PC-9 (cell line): Measurements from ENCODE around the gene NLN. TPM values are rescaled to one million over a fixed set of nuclear protein-coding genes. Genes with fewer than 3 reads are reported as not detected.

Experiments
- BruUV-seq: library from RNA; stranded (reverse); fragments of 400-500 nt; replicated peaks from 2 replicates; lab custom pipeline; 2021; lab: Mats Ljungman, UMichigan
- CTCF ChIA-PET: fragments of 300-600 bp; sonication (Branson Sonifier 250); formaldehyde crosslinking; loops from one replicate; lab custom pipeline; 2022; ENCODE audit warnings: antibody characterized with exemption; lab: Charles Lee
- POLR2A ChIA-PET: fragments of 300-600 bp; sonication (Branson Sonifier 250); formaldehyde crosslinking; loops from one replicate; lab custom pipeline; 2022; ENCODE audit warnings: antibody characterized with exemption; ENCODE audit not compliant: unreplicated experiment; lab: Charles Lee
- DNase-seq, 2 experiments: peaks; one replicate each; pipeline versions ENCODE4 v3.0.0 to v3.0.0-alpha.2; 2015 to 2022; ENCODE audit warnings: mixed read lengths in 1 of 2
- H2AFZ ChIP-seq: fragments of 200-600 bp; sonication (generic); 2 replicates; pipeline ENCODE4 v1.8.1; 2017; ENCODE audit warnings: antibody characterized with exemption
- H3F3A ChIP-seq: fragments of 200-600 bp; sonication (generic); 2 replicates; pipeline ENCODE4 v1.8.1; 2017; ENCODE audit warnings: antibody characterized with exemption, mild to moderate bottlenecking, low read depth; ENCODE audit not compliant: insufficient read depth
- H3K27ac ChIP-seq: fragments of 200-600 bp; sonication (generic); 2 replicates; pipeline ENCODE4 v1.6.1; 2016; ENCODE audit warnings: mixed run types
- H3K27me3 ChIP-seq: fragments of 200-600 bp; sonication (generic); 2 replicates; pipeline ENCODE4 v1.6.1; 2016; ENCODE audit warnings: low read depth, mixed run types; ENCODE audit not compliant: insufficient read depth
- H3K36me3 ChIP-seq: fragments of 200-600 bp; sonication (generic); 2 replicates; pipeline ENCODE4 v1.6.1; 2016; ENCODE audit warnings: low read depth, mixed run types
- H3K4me1 ChIP-seq: fragments of 200-600 bp; sonication (generic); replicated peaks from 2 replicates; pipeline ENCODE4 v1.6.1; 2016; ENCODE audit warnings: mixed run types; ENCODE audit not compliant: insufficient read depth
- H3K4me2 ChIP-seq: fragments of 200-600 bp; sonication (generic); 2 replicates; pipeline ENCODE4 v1.6.1; 2017; ENCODE audit warnings: mixed run types
- H3K4me3 ChIP-seq: fragments of 200-600 bp; sonication (generic); 2 replicates; pipeline ENCODE4 v1.6.1; 2016; ENCODE audit warnings: mixed run types
- H3K79me2 ChIP-seq: fragments of 200-600 bp; sonication (generic); 2 replicates; pipeline ENCODE4 v1.6.1; 2017; ENCODE audit warnings: low read depth, mixed run types
- H3K9me2 ChIP-seq: fragments of 200-600 bp; sonication (generic); 2 replicates; pipeline ENCODE4 v1.8.1; 2017; ENCODE audit warnings: mild to moderate bottlenecking; ENCODE audit not compliant: insufficient read depth
- H3K9me3 ChIP-seq: fragments of 200-600 bp; sonication (generic); 2 replicates; pipeline ENCODE4 v1.8.1; 2016; ENCODE audit warnings: low read depth; ENCODE audit not compliant: insufficient read depth
- H4K20me1 ChIP-seq: fragments of 200-600 bp; sonication (generic); 2 replicates; pipeline ENCODE4 v1.8.1; 2017; ENCODE audit not compliant: insufficient read depth
- EZH2 ChIP-seq: fragments of 200-600 bp; sonication (generic); IDR thresholded peaks from 2 replicates; pipeline ENCODE4 v1.8.0; 2017; ENCODE audit warnings: antibody characterized with exemption, low read depth
- intact Hi-C: fragments of 100-400 bp; cut with micrococcal nuclease; formaldehyde crosslinking; loops from one replicate; pipeline ENCODE4 v1.10.0; 2022; ENCODE audit not compliant: unreplicated experiment
- total RNA-seq: library from RNA; stranded (reverse); gene quantifications from 2 replicates; pipeline ENCODE4 v1.2.3, GENCODE V29; 2021
- TF ChIP-seq, protein P1 (sequence below): fragments of 200-600 bp; sonication (generic); conservative IDR thresholded peaks from 2 replicates; pipeline ENCODE4 v1.6.1; 2017; ENCODE audit warnings: mixed run types, antibody characterized with exemption, mild to moderate bottlenecking, moderate library complexity

Gene NLN
- total RNA-seq, 1 experiment from 2014 or later = 56.7 TPM

- Histone ChIP-seq H3F3A (no peaks in the 10 kb centered on the region; the same call in 1 of the 2 replicates), H3K9me2 (no peaks in the 10 kb centered on the region), H3K4me2 (no peak overlapping the region), H2AFZ (no peak overlapping the region), H3K27me3 (no peaks in the 10 kb centered on the region), H3K36me3 (no peaks in the 10 kb centered on the region), H3K4me3 (no peak overlapping the region), H3K27ac (no peak overlapping the region), H3K79me2 (no peaks in the 10 kb centered on the region; the same call in 1 of the 2 replicates), H3K9me3 (no peaks in the 10 kb centered on the region), H3K4me1 (no peaks in the 10 kb centered on the region), H4K20me1 (no peaks in the 10 kb centered on the region)
- peak in 1 of 2 experiments; percentile 67 for DNase-seq
- TF ChIP-seq EZH2 = no peak
- TF ChIP-seq, protein P1, sequence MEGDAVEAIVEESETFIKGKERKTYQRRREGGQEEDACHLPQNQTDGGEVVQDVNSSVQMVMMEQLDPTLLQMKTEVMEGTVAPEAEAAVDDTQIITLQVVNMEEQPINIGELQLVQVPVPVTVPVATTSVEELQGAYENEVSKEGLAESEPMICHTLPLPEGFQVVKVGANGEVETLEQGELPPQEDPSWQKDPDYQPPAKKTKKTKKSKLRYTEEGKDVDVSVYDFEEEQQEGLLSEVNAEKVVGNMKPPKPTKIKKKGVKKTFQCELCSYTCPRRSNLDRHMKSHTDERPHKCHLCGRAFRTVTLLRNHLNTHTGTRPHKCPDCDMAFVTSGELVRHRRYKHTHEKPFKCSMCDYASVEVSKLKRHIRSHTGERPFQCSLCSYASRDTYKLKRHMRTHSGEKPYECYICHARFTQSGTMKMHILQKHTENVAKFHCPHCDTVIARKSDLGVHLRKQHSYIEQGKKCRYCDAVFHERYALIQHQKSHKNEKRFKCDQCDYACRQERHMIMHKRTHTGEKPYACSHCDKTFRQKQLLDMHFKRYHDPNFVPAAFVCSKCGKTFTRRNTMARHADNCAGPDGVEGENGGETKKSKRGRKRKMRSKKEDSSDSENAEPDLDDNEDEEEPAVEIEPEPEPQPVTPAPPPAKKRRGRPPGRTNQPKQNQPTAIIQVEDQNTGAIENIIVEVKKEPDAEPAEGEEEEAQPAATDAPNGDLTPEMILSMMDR = no peak
- BruUV-seq = no TSS peak
- intact Hi-C loops = no loop called here
- ChIA-PET CTCF (no interaction called here), POLR2A (no interaction called here)
Observed at GRCh38 chr5:65758546-65759144, 36.6 kb downstream of the NLN start.

DNA sequence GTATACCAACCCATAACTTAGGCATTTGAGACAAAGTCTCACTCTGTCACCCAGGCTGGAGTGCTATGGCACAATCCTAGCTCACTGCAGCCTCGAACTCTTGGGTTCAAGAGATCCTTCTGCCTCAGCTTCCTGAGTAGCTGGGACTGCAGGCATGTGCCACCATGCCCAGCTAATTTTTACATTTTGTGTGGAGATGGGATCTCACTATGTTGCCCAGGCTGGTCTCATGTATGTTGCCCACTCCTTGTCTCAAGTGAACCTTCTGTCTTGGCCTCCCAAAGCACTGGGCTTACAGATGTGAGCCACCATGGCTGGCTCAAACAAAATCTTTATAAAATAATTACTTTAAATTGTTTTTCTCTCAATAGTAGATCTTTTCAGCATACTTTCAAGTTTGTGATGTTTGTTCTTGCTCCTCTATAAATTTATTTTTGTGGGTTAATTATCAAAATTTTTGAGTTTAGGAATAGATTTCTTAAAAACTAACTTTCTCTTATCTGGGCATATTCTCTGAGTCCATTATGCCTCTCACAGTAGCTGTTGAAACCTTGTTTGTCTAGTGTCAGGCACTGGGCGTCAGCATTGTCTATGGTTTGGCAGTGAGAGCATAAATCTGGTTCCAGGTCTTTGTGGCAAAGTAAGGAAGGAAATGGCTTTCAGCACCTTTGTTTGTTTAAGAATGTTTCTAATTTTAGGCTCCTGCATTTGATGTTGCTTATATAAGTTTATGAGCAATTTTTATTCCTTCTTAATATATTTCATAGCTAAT, 38.7 kb downstream of the NLN start:
- no peaks in the 10 kb centered on the region for H3K36me3 ChIP-seq
- POLR2A ChIA-PET = interaction anchor here (0.6 kb wide), 1 partner anchor 116 kb away, joined by 4 read pairs; no protein-coding TSS in a partner anchor

GRCh38 chr5:65762234-65762633, 40.2 kb downstream of the NLN start:
- no peak for TF ChIP-seq EZH2
- TF ChIP-seq, protein P1 = no peak
- CTCF ChIA-PET = no interaction called here
- Histone ChIP-seq H3K4me3 (no peak overlapping the region), H2AFZ (no peak overlapping the region), H3K27ac (no peak overlapping the region), H3K27me3 (no peaks in the 10 kb centered on the region), H3K9me2 (no peaks in the 10 kb centered on the region), H3K4me1 (no peaks in the 10 kb centered on the region), H3F3A (no peaks in the 10 kb centered on the region; the same call in 1 of the 2 replicates), H3K79me2 (no peaks in the 10 kb centered on the region; the same call in 1 of the 2 replicates), H4K20me1 (no peaks in the 10 kb centered on the region), H3K36me3 (no peaks in the 10 kb centered on the region), H3K9me3 (no peaks in the 10 kb centered on the region; the same call in 1 of the 2 replicates), H3K4me2 (no peak overlapping the region)
- BruUV-seq = no TSS peak
- POLR2A ChIA-PET = interaction anchor here (0.6 kb wide), 1 partner anchor 428 kb away, joined by 7 read pairs; no protein-coding TSS in a partner anchor
- intact Hi-C loops = loop anchor here (5.0 to 10.0 kb wide), 3 partner anchors 50 to 253 kb away; no protein-coding TSS in a partner anchor
- DNase-seq = no peak

More for the DNA sequence above, 38.7 kb downstream of the NLN start:
- Histone ChIP-seq H3K9me3 (no peaks in the 10 kb centered on the region), H3K27me3 (no peaks in the 10 kb centered on the region), H3K9me2 (no peaks in the 10 kb centered on the region), H3K4me3 (no peak overlapping the region), H3K79me2 (no peaks in the 10 kb centered on the region; the same call in 1 of the 2 replicates), H4K20me1 (no peaks in the 10 kb centered on the region), H2AFZ (no peak overlapping the region), H3F3A (no peaks in the 10 kb centered on the region; the same call in 1 of the 2 replicates), H3K27ac (no peak overlapping the region), H3K4me2 (no peak overlapping the region), H3K4me1 (no peaks in the 10 kb centered on the region)
- peak; percentile 36 to 41 for DNase-seq
- BruUV-seq = no TSS peak
- TF ChIP-seq, protein P1 = no peak; the same call in 1 of the 2 replicates
- TF ChIP-seq EZH2 = no peak
- CTCF ChIA-PET = interaction anchor here (0.5 to 0.8 kb wide), 2 partner anchors 163 to 261 kb away, joined by 3 to 4 read pairs; no protein-coding TSS in a partner anchor
- intact Hi-C loops = loop anchor here (2.0 to 10.0 kb wide), 4 partner anchors 52 to 254 kb away; no protein-coding TSS in a partner anchor
